Measurements from ENCODE around the gene ZBTB8OS.

GRCh38 chr1:32606565-32607371, 43.6 kb downstream of the ZBTB8OS start:
- TF ChIP-seq CTCF (IDR thresholded peaks at IDR 0.05) = no peak
- no peak for TF ChIP-seq POLR2A (IDR thresholded peaks at IDR 0.05)
- no peak for TF ChIP-seq EP300 (IDR thresholded peaks at IDR 0.05)

Measured in ovary (tissue), 3 donors.